Endothelial cell of umbilical vein (primary cell): ENCODE data around the gene FMN1. TPM values are rescaled to one million over a fixed set of nuclear protein-coding genes. Genes with fewer than 3 reads are reported as not detected.

Source experiments
- BruUV-seq: library from RNA; stranded (reverse); fragments of 400-500 nt; replicated peaks from 2 replicates; lab custom pipeline; 2021; lab: Mats Ljungman, UMichigan
- CTCF ChIA-PET: fragments of 300-600, 350-600 bp; sonication (Branson Sonifier 250); formaldehyde crosslinking; loops from one replicate; lab custom pipeline; 2021; ENCODE audit warnings: antibody characterized with exemption, inconsistent platforms; lab: Charles Lee
- POLR2A ChIA-PET: fragments of 300-600, 350-600 bp; sonication (Branson Sonifier 250); formaldehyde crosslinking; loops from one replicate; lab custom pipeline; 2021; ENCODE audit warnings: antibody characterized with exemption, inconsistent platforms; lab: Charles Lee
- DNase-seq: peaks from one replicate; pipeline ENCODE4 v3.0.0-alpha.2; 2011; ENCODE audit warnings: low read depth, low spot score
- FAIRE-seq: peaks from 2 replicates; lab custom pipeline; 2011; peaks lifted over from hg19 to GRCh38; lab: Jason Lieb, UNC
- H2AFZ ChIP-seq: 2 replicates; pipeline ENCODE4 v1.6.0; 2012; ENCODE audit warnings: low read depth, low read length, control low read depth, inconsistent platforms
- H3K27ac ChIP-seq: 2 replicates; pipeline ENCODE4 v1.5.1; 2011; ENCODE audit warnings: low read depth, mild to moderate bottlenecking, control low read depth, low read length, moderate library complexity; ENCODE audit not compliant: insufficient read depth
- H3K27me3 ChIP-seq, 2 experiments: 2 replicates each; pipeline versions ENCODE4 v1.6.0 to v1.6.1; 2011; ENCODE audit warnings: low read length in 2 of 2, mixed read lengths in 1 of 2; ENCODE audit not compliant: control insufficient read depth in 2 of 2, insufficient read depth in 2 of 2
- H3K36me3 ChIP-seq, 2 experiments: 2 replicates in 1 of 2; 3 replicates in 1 of 2; pipeline ENCODE4 v1.5.1; 2011; ENCODE audit warnings: low read length in 2 of 2, mild to moderate bottlenecking in 1 of 2, moderate library complexity in 1 of 2; ENCODE audit not compliant: control insufficient read depth in 2 of 2, insufficient read depth in 2 of 2; ENCODE audit errors: extremely low read depth in 1 of 2
- H3K4me1 ChIP-seq: 3 replicates; pipeline ENCODE4 v1.5.1; 2011; ENCODE audit warnings: mild to moderate bottlenecking, low read length; ENCODE audit not compliant: control insufficient read depth, insufficient read depth; ENCODE audit errors: extremely low read depth
- H3K4me2 ChIP-seq: 2 replicates; pipeline ENCODE4 v1.6.1; 2011; ENCODE audit warnings: low read length, control low read depth, mixed read lengths; ENCODE audit not compliant: insufficient read depth
- H3K4me3 ChIP-seq, 3 experiments: fragments of 200-600 bp in 1 of 3; sonication (generic), shearing (Covaris generic) in 1 of 3; replicated peaks in 1 of 3; 2 replicates each; pipeline ENCODE4 v1.5.1; 2011 to 2016; ENCODE audit warnings: control low read depth in 3 of 3, low read length in 3 of 3, mild to moderate bottlenecking in 2 of 3, inconsistent platforms in 1 of 3, low read depth in 1 of 3, moderate library complexity in 1 of 3; ENCODE audit not compliant: insufficient read depth in 1 of 3
- H3K79me2 ChIP-seq: 2 replicates; pipeline ENCODE4 v1.6.0; 2012; ENCODE audit warnings: low read length, inconsistent platforms; ENCODE audit not compliant: control insufficient read depth, insufficient read depth
- H3K9ac ChIP-seq: replicated peaks from 2 replicates; pipeline ENCODE3; 2011; ENCODE audit warnings: low read length, control low read depth; ENCODE audit not compliant: insufficient read depth; ENCODE audit errors: extremely low read depth
- H3K9me1 ChIP-seq: replicated peaks from 3 replicates; pipeline ENCODE4 v1.6.0; 2011; ENCODE audit warnings: mild to moderate bottlenecking, low read length; ENCODE audit not compliant: control insufficient read depth, insufficient read depth; ENCODE audit errors: extremely low read depth
- H3K9me3 ChIP-seq: replicated peaks from 2 replicates; pipeline ENCODE4 v1.5.1; 2012; ENCODE audit warnings: low read length, inconsistent platforms; ENCODE audit not compliant: control insufficient read depth, insufficient read depth
- H4K20me1 ChIP-seq: replicated peaks from 2 replicates; pipeline ENCODE3; 2011; ENCODE audit warnings: mild to moderate bottlenecking, low read length; ENCODE audit not compliant: control insufficient read depth, insufficient read depth; ENCODE audit errors: extremely low read depth
- FOS ChIP-seq: IDR thresholded peaks from 2 replicates; pipeline ENCODE4 v1.6.1; 2011; ENCODE audit warnings: mild to moderate bottlenecking, low read length, moderate library complexity, borderline replicate concordance; ENCODE audit not compliant: insufficient read depth
- GATA2 ChIP-seq: IDR thresholded peaks from 2 replicates; pipeline ENCODE4 v1.7.0; 2011; ENCODE audit warnings: low read depth, mild to moderate bottlenecking, moderate library complexity, mixed read lengths, low read length; ENCODE audit not compliant: insufficient read length, insufficient read depth
- JUN ChIP-seq: IDR thresholded peaks from 2 replicates; pipeline ENCODE4 v1.6.1; 2011; ENCODE audit warnings: borderline replicate concordance, low read depth; ENCODE audit not compliant: insufficient read length, insufficient read depth
- POLR2A ChIP-seq: IDR thresholded peaks from 2 replicates; pipeline ENCODE4 v1.6.1; 2012; ENCODE audit warnings: low read depth, mild to moderate bottlenecking, control low read depth, low read length
- POLR2AphosphoS5 ChIP-seq: IDR thresholded peaks from 2 replicates; pipeline ENCODE4 v1.6.1; 2012; ENCODE audit warnings: low read depth, mild to moderate bottlenecking, control low read depth, low read length, moderate library complexity; ENCODE audit not compliant: insufficient read depth
- dilution Hi-C: fragments of 300-500 bp; cut with MboI; formaldehyde crosslinking; loops from one replicate; pipeline ENCODE4 v1.15.0; 2019; ENCODE audit warnings: low sequenced_read_pairs; ENCODE audit not compliant: extremely low pct_ligation_motif_present
- intact Hi-C: fragments of 100-400 bp; cut with micrococcal nuclease; formaldehyde crosslinking; loops from one replicate; pipeline ENCODE4 v1.10.0; 2022
- polyA plus RNA-seq, 4 experiments: library from polyadenylated mRNA; depleted of rRNA in 3 of 4; stranded (reverse) in 3 of 4; unstranded in 1 of 4; fragments of >200 nt; gene quantifications; 2 replicates each; pipeline versions ENCODE4 v1.2.1 to v1.2.3, GENCODE V29; 2011 to 2012; ENCODE audit warnings: missing spikeins in 1 of 4
- total RNA-seq: library from RNA; stranded (reverse); gene quantifications from 2 replicates; pipeline ENCODE4 v1.2.3, GENCODE V29; 2021

The FMN1 gene
- total and polyA plus RNA-seq, 2 donors (not counting 3 experiments of a cell fraction or from before 2014, with no cell fraction given) = 0.01 to 0.29 TPM

DNA sequence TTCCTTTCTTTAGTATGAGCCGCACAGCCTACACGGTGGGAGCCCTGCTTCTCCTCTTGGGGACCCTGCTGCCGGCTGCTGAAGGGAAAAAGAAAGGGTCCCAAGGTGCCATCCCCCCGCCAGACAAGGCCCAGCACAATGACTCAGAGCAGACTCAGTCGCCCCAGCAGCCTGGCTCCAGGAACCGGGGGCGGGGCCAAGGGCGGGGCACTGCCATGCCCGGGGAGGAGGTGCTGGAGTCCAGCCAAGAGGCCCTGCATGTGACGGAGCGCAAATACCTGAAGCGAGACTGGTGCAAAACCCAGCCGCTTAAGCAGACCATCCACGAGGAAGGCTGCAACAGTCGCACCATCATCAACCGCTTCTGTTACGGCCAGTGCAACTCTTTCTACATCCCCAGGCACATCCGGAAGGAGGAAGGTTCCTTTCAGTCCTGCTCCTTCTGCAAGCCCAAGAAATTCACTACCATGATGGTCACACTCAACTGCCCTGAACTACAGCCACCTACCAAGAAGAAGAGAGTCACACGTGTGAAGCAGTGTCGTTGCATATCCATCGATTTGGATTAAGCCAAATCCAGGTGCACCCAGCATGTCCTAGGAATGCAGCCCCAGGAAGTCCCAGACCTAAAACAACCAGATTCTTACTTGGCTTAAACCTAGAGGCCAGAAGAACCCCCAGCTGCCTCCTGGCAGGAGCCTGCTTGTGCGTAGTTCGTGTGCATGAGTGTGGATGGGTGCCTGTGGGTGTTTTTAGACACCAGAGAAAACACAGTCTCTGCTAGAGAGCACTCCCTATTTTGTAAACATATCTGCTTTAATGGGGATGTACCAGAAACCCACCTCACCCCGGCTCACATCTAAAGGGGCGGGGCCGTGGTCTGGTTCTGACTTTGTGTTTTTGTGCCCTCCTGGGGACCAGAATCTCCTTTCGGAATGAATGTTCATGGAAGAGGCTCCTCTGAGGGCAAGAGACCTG lies 463.5 kb downstream of the FMN1 start:
- FAIRE-seq (peak; percentile 55), DNase-seq (peak; percentile 5)
- Histone ChIP-seq H4K20me1 (no peaks in the 10 kb centered on the region), H3K27ac (no peak overlapping the region), H3K4me3 (no peak overlapping the region), H3K27me3 (peaks cover 16 to 23% of the 10 kb centered on the region in 2 experiments), H3K79me2 (no peaks in the 10 kb centered on the region), H3K9me3 (no peaks in the 10 kb centered on the region), H3K36me3 (no peaks in the 10 kb centered on the region), H3K9ac (no peak overlapping the region), H2AFZ (no peak overlapping the region), H3K4me1 (no peaks in the 10 kb centered on the region), H3K9me1 (no peaks in the 10 kb centered on the region), H3K4me2 (no peak overlapping the region)
- BruUV-seq = no TSS peak
- TF ChIP-seq FOS (peak; percentile 24), POLR2A (no peak)
- ChIA-PET CTCF (no interaction called here), POLR2A (no interaction called here)
- intact Hi-C loops (loop anchor here (10.0 kb wide), 1 partner anchor 56 kb away; no protein-coding TSS in a partner anchor), dilution Hi-C loops (no loop called here)

DNA sequence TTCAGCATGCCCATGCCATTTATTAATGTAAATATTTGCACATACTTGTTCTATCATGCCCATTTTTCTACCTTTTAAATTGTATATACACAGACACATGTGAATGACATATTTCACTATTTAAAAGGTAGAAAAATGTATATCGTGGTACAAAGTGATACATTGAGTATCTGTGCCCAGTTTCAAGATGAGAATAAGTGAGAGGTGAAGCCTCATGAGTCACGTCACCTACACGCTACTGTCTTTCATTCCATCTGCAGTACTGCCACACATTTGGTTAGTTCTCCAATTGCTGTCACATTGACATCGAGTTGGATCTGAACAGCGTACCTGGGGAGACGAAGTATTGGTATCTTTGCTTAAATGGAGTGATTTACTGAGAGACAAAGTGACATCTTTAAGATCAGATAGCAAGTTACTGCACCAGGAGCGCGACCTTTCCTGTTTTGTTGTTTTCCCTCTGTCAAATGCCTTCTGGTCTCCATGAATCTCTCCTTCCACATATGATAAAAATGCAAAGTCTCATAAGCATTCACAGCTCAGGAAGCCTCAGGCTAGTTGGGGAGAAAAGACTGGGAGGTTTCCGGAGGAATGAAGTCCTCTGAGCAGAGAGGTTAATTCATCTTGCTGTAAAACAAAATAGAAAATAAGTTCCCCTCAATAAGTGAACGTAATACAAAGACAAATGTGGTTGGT lies 464.7 kb downstream of the FMN1 start:
- intact Hi-C loops (loop anchor here (10.0 kb wide), 1 partner anchor 55 kb away; no protein-coding TSS in a partner anchor), dilution Hi-C loops (no loop called here)
- Histone ChIP-seq H3K9me3 (no peaks in the 10 kb centered on the region), H3K27ac (no peak overlapping the region), H3K9ac (no peak overlapping the region), H2AFZ (no peak overlapping the region), H3K79me2 (no peaks in the 10 kb centered on the region), H3K27me3 (peaks cover 14 to 15% of the 10 kb centered on the region in 2 experiments), H4K20me1 (no peaks in the 10 kb centered on the region), H3K4me3 (no peak overlapping the region), H3K4me2 (no peak overlapping the region), H3K36me3 (no peaks in the 10 kb centered on the region), H3K9me1 (no peaks in the 10 kb centered on the region), H3K4me1 (no peaks in the 10 kb centered on the region)
- no peak for DNase-seq
- POLR2A ChIA-PET = no interaction called here
- BruUV-seq = no TSS peak
- CTCF ChIA-PET = interaction anchor here (0.6 kb wide), 1 partner anchor 178 kb away, joined by 4 read pairs; no protein-coding TSS in a partner anchor
- TF ChIP-seq POLR2AphosphoS5 (no peak), JUN (no peak), POLR2A (no peak), GATA2 (no peak)
- FAIRE-seq = no peak
